Ishikawa (cell line): ENCODE results near the gene SMU1.

ENCODE experiments used
- CEBPB ChIP-seq: IDR thresholded peaks from 2 replicates; pipeline ENCODE4 v1.6.1; 2012
- CREB1 ChIP-seq: IDR thresholded peaks from 2 replicates; pipeline ENCODE4 v1.6.1; 2012; ENCODE audit warnings: low read depth
- EGR1 ChIP-seq: IDR thresholded peaks from 2 replicates; pipeline ENCODE4 v1.6.1; 2012
- EP300 ChIP-seq: IDR thresholded peaks from 2 replicates; pipeline ENCODE4 v1.6.1; 2012; ENCODE audit warnings: borderline replicate concordance
- FOXM1 ChIP-seq: IDR thresholded peaks from 2 replicates; pipeline ENCODE4 v1.6.1; 2012; ENCODE audit warnings: low read depth, borderline replicate concordance
- NFIC ChIP-seq: IDR thresholded peaks from 2 replicates; pipeline ENCODE4 v1.6.1; 2012
- RAD21 ChIP-seq: IDR thresholded peaks from 2 replicates; pipeline ENCODE4 v1.6.1; 2012; ENCODE audit warnings: low read depth
- TAF1 ChIP-seq: IDR thresholded peaks from 2 replicates; pipeline ENCODE4 v1.6.1; 2012; ENCODE audit warnings: low read depth, mild to moderate bottlenecking
- TCF12 ChIP-seq: IDR thresholded peaks from 2 replicates; pipeline ENCODE4 v1.6.1; 2012; ENCODE audit warnings: low read depth
- TEAD4 ChIP-seq: IDR thresholded peaks from 2 replicates; pipeline ENCODE4 v1.6.1; 2012
- YY1 ChIP-seq: IDR thresholded peaks from 2 replicates; pipeline ENCODE4 v1.6.1; 2012; ENCODE audit warnings: low read depth
- ZBTB7A ChIP-seq: IDR thresholded peaks from 2 replicates; pipeline ENCODE4 v1.6.1; 2012; ENCODE audit warnings: low read depth
- TF ChIP-seq, protein P1 (sequence below): IDR thresholded peaks from 2 replicates; pipeline ENCODE4 v1.6.1; 2012
- TF ChIP-seq, protein P2 (sequence below): IDR thresholded peaks from 2 replicates; pipeline ENCODE4 v1.6.1; 2012; ENCODE audit warnings: low read depth, mild to moderate bottlenecking
- TF ChIP-seq, protein P3 (sequence below): IDR thresholded peaks from 2 replicates; pipeline ENCODE4 v1.6.1; 2012

The SMU1 gene

DNA sequence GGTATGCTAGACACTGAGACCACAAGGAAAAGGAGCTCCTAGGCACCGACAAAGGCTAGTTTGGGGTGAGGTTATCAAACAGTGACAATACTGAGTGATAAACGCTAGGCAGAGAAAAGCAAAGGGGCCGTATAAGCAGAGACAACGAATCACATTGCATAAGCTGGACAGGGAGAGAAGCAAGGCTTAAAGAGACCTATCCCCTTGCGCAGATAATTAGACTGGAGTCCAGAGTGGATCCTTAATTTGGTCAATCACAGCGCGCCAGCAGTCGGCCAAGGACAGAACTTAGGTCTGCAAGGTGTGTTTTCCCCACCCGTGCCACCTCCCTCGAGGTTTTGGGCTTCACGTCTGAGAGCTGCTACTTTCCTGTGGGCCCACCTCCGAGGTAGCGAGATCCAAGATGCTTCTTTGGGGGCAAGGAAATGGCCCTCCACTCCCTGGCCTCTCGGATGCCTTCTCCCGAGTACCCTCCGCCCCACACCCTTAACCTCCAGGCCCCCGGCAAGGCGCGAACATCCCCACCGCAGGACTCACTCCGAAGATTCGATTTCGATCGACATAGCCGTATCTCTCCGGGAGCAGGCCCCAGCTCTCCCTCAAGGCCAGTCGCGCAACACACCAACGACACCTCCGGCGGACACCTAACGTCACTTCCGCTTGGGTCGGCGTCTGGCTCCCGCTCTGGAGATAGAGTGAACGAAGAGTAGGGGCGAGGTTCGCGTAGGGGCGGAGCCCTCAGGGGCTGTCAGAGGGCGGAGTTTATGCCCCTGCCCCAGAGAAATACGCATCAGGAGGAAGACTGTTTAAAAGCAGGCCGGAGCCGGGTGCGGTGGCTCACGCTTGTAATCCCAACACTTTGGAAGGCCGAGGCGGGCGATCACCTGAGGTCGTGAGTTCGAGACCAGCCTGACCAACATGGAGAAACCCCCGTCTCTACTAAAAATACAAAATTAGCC, at the start of gene SMU1:
Gene SMU1 (minus strand): TSS at position 629 of the 959 bp plus-strand sequence. CDS start 66 bp downstream, at position 563.
- TF ChIP-seq EGR1: no peak
- no peak for TF ChIP-seq EP300
- TF ChIP-seq TAF1: peak; percentile 70; the same call in 1 of the 2 replicates
- TF ChIP-seq, protein P1, sequence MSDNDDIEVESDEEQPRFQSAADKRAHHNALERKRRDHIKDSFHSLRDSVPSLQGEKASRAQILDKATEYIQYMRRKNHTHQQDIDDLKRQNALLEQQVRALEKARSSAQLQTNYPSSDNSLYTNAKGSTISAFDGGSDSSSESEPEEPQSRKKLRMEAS: peak; percentile 52
- no peak for TF ChIP-seq TEAD4
- TF ChIP-seq TCF12: peak; percentile 30; the same call in 1 of the 2 replicates
- TF ChIP-seq ZBTB7A: no peak
- TF ChIP-seq YY1: 0 out of 2 replicates have a peak, but pooled peaks have one; percentile 40
- no peak for TF ChIP-seq NFIC
- no peak for TF ChIP-seq RAD21
- TF ChIP-seq CEBPB: no peak
- TF ChIP-seq, protein P2, sequence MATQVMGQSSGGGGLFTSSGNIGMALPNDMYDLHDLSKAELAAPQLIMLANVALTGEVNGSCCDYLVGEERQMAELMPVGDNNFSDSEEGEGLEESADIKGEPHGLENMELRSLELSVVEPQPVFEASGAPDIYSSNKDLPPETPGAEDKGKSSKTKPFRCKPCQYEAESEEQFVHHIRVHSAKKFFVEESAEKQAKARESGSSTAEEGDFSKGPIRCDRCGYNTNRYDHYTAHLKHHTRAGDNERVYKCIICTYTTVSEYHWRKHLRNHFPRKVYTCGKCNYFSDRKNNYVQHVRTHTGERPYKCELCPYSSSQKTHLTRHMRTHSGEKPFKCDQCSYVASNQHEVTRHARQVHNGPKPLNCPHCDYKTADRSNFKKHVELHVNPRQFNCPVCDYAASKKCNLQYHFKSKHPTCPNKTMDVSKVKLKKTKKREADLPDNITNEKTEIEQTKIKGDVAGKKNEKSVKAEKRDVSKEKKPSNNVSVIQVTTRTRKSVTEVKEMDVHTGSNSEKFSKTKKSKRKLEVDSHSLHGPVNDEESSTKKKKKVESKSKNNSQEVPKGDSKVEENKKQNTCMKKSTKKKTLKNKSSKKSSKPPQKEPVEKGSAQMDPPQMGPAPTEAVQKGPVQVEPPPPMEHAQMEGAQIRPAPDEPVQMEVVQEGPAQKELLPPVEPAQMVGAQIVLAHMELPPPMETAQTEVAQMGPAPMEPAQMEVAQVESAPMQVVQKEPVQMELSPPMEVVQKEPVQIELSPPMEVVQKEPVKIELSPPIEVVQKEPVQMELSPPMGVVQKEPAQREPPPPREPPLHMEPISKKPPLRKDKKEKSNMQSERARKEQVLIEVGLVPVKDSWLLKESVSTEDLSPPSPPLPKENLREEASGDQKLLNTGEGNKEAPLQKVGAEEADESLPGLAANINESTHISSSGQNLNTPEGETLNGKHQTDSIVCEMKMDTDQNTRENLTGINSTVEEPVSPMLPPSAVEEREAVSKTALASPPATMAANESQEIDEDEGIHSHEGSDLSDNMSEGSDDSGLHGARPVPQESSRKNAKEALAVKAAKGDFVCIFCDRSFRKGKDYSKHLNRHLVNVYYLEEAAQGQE: no peak
- TF ChIP-seq, protein P3, sequence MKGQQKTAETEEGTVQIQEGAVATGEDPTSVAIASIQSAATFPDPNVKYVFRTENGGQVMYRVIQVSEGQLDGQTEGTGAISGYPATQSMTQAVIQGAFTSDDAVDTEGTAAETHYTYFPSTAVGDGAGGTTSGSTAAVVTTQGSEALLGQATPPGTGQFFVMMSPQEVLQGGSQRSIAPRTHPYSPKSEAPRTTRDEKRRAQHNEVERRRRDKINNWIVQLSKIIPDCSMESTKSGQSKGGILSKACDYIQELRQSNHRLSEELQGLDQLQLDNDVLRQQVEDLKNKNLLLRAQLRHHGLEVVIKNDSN: no peak
- no peak for TF ChIP-seq FOXM1
- peak; percentile 98 for TF ChIP-seq CREB1

DNA sequence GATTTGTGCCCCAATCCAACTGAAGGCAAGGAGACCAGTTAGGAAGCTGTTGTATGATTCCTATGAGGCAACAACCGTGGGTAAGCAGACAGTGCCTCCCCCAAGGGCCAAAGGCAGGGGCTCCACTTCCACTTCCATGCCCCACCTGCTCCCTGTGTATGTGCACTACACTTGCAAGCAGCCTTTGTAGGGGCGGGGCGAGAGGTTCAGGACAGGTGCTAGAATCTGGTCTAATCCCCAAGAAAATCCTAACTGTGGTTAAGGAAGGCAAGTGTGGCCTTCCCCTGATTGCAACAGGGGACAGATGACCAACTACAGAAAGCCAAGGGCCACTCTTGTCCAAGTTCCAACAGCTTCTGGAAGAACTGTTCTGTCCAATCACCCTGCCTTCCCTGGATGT, 49.0 kb upstream of the SMU1 start:
- TF ChIP-seq YY1: no peak
- no peak for TF ChIP-seq EP300
- TF ChIP-seq CEBPB: no peak
- TF ChIP-seq TCF12: no peak
- TF ChIP-seq CREB1: no peak
- TF ChIP-seq, protein P1: no peak
- no peak for TF ChIP-seq RAD21
- no peak for TF ChIP-seq ZBTB7A
- TF ChIP-seq FOXM1: no peak

DNA sequence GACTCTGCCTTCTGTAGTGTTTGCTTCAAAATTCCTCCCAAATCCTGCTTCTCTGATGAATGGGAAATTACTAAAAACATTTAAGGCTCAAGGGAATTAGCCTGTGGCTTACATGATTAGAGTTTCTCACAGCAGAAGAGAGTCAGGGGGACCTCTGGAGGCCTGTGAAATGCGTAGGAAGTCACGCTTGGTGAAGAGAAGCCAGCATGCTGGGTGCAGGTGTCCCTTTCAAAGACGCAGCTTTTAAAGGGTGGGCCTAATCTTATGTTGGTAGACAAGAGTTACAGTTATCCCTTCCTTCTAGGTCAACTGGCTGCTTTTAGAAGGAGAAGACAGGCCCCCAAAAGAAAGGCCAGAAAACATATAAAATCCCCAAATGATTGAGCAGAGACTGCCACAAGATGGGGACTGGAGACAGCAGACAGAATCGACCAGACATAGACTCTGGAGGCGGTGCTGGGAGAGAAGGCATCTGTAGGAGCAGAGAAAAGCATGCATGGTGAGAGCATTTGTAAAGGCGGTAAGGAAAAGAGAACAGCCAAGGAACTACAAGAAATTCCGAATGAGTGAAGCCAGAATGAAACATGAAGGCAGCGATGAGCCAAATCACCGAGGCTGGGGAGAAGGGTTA, 48.4 kb upstream of the SMU1 start:
- TF ChIP-seq, protein P1: no peak
- TF ChIP-seq, protein P2: no peak
- TF ChIP-seq NFIC: no peak
- TF ChIP-seq YY1: no peak
- TF ChIP-seq, protein P3: no peak
- TF ChIP-seq RAD21: no peak
- TF ChIP-seq FOXM1: no peak
- TF ChIP-seq CEBPB: no peak
- no peak for TF ChIP-seq CREB1
- TF ChIP-seq TCF12: no peak
- TF ChIP-seq ZBTB7A: no peak
- TF ChIP-seq EGR1: no peak
- TF ChIP-seq TAF1: no peak
- TF ChIP-seq TEAD4: no peak
- TF ChIP-seq EP300: no peak

DNA sequence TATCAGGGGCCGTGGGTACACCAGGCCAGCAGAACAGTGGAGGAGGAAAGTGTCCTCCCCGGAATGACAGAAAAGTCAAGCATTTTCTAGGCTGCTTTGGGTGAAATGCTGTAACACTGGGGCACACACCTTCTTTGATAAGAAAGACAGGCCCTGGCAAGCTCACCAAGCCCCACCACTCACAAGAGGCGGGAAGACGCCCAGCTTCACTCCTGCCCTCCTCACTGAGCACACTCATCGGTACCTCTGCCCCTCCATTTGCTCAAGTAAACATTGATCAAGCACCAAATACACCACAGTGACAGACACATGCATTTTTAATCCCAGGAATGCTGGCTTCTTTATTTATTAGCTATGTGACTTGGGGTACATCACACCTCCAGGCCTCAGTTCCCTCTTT, 47.6 kb upstream of the SMU1 start:
- TF ChIP-seq, protein P1: no peak
- no peak for TF ChIP-seq TEAD4
- no peak for TF ChIP-seq ZBTB7A

- TF ChIP-seq CEBPB: no peak
- no peak for TF ChIP-seq FOXM1
- TF ChIP-seq, protein P1: no peak
- TF ChIP-seq ZBTB7A: no peak
- TF ChIP-seq YY1: no peak
- no peak for TF ChIP-seq CREB1
- TF ChIP-seq NFIC: no peak
- no peak for TF ChIP-seq TCF12
- no peak for TF ChIP-seq RAD21
- TF ChIP-seq TAF1: no peak
- TF ChIP-seq, protein P3: no peak
- TF ChIP-seq, protein P2: no peak
- TF ChIP-seq TEAD4: no peak
- no peak for TF ChIP-seq EP300
- no peak for TF ChIP-seq EGR1
These were observed 47.0 kb upstream of the SMU1 start for GRCh38 chr9:33123407-33124031.
